ENCODE data around the gene ZBTB18. TPM values are rescaled to one million over a fixed set of nuclear protein-coding genes. Genes with fewer than 3 reads are reported as not detected.

The ZBTB18 gene
- total RNA-seq, 1 experiment from 2014 or later: 29.4 TPM

- DNase-seq (ENCODE audit: low read depth): no peak
Observed at GRCh38 chr1:244062156-244062725, 11.2 kb downstream of the ZBTB18 start.

GRCh38 chr1:244063498-244063897 lies 12.4 kb downstream of the ZBTB18 start:
- no peak for DNase-seq (ENCODE audit: low read depth)

- DNase-seq (ENCODE audit: low read depth): no peak
Observed at GRCh38 chr1:244064621-244065020, 13.5 kb downstream of the ZBTB18 start.

- DNase-seq (ENCODE audit: low read depth): peak; percentile 17
Observed at GRCh38 chr1:244065063-244065793, 14.1 kb downstream of the ZBTB18 start.

- peak; percentile 47 for DNase-seq (ENCODE audit: low read depth)
Observed at GRCh38 chr1:244065960-244066388, 14.9 kb downstream of the ZBTB18 start.

DNA sequence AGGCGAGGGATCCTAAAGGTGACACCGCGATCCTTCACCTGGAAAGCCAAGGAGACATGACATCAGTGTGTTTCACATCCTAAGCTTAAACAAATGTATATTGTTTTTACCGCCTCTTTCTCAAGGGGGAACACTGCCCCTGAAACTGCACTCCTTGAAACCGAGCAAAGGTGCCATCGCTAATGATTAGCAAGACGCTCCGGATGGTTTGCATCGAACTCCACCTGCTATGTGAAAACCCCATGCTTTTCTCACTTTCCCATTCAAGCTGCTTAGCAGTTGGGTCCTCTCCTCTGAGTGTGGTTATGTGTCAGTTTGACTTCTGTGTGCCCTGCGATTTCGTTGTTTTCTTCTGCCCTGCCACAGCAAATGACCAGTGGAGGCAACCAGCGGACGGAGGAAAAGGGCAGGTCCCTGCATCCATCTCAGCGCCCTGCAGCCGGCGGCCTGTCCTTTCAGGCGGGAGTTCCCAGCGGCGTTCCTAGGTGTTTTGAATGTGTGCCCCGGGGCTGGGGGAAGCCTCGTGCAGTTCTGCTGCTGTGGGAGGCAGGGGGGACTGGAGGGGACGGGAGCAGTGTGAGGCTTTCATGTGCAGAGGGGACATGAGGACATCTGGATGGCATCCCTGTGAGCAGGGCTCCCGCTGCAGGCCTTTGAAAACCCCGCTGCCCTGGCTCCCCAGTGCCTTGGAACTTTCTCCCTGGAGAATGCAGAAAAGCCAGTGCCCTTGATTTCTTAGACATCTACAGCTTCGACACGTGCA lies 16.1 kb downstream of the ZBTB18 start:
- no peak for DNase-seq (ENCODE audit: low read depth)

GRCh38 chr1:244067893-244068292 lies 16.8 kb downstream of the ZBTB18 start:
- peak; percentile 72 for DNase-seq (ENCODE audit: low read depth)

GRCh38 chr1:244068567-244068966 lies 17.5 kb downstream of the ZBTB18 start:
- no peak for DNase-seq (ENCODE audit: low read depth)

DNA sequence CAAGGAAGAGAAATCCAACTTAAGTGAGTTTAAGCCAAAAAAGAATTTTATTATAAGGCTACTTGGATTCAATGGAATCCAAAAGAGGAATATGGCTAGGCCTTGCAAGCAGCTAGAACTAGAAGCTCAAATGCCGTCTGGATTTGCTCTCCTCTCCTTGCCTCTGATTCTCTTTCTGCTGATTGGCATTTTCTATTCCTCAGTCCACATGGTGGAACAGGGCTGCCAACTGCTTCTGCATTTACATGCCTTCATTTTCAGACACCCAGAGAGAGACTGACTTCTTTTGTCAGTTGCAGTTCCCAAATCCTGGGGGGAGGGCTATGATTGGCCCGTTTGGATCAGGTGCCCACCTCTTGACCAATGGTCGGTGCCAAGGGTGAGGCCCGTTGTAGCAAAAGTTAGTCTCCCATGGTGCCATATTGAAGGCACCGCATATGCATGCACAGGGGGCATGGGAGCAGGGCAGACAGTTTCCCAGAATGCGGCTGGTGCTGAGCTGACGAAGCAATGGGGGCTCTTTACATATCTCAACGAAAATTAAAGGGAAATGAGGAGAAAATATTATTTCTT lies 18.3 kb downstream of the ZBTB18 start:
- no peak for DNase-seq (ENCODE audit: low read depth)

- no peak for DNase-seq (ENCODE audit: low read depth)
Observed at GRCh38 chr1:244074559-244075171, 23.6 kb downstream of the ZBTB18 start.

DNA sequence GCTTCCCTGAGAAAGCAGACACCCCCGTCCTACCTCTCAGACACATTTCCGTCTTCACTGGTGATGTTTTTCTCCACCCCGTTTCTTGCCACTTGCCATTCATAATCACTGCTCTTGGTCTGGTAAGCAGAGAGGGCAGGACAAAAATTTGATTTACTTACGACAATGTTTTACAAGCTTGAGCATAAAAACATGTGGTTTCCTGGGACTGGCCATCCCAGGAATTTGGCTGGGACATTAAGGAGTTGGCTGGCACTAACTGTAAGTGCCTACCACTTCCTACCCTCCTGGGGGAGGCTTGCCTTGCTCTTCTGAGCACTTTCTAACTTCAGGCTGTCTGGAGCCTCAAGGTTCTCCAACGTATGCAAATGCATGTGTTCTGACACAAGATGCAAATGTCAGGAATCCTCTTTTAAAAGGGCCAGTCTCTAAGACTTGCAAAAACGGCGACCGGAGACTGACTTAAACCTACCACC lies 24.2 kb downstream of the ZBTB18 start:
- peak; percentile 80 for DNase-seq (ENCODE audit: low read depth)

- DNase-seq (ENCODE audit: low read depth): no peak
Observed at GRCh38 chr1:244076740-244077139, 25.7 kb downstream of the ZBTB18 start.

DNA sequence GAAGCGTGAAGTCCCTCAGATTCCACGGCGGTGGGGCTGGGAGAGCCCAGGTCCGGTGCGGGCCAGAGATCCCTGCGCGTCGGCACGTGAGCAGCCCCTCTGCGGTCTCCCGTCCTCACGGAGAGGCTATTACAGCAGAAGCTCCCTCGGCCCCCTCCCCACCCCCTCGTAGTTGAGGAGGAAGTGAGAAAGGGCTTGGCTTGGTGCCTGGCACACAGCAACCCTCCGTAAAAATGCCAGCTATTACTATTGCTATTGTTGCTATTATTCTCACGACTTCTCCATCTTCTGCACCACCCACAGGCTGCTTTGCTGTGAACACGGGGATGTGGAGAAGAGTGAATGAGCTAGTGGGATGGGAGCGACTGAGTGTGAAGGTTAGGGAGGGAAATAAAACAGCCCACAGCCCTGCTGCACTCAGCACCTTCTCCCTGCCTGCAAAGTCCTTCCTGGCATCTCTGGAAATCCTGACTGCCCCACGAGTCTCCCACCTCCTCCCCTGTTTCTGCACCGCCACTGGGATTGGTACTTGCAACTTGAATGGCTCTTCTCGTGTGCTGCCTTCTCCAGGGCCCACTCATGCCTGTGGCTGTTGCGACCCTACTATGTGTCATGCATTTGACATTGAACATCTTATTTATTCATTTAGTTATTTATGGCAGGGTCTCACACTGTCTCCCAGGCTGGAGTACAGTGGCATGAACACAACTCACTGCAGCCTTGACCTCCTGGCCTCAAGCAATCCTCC lies 26.6 kb downstream of the ZBTB18 start:
- no peak for DNase-seq (ENCODE audit: low read depth)

DNA sequence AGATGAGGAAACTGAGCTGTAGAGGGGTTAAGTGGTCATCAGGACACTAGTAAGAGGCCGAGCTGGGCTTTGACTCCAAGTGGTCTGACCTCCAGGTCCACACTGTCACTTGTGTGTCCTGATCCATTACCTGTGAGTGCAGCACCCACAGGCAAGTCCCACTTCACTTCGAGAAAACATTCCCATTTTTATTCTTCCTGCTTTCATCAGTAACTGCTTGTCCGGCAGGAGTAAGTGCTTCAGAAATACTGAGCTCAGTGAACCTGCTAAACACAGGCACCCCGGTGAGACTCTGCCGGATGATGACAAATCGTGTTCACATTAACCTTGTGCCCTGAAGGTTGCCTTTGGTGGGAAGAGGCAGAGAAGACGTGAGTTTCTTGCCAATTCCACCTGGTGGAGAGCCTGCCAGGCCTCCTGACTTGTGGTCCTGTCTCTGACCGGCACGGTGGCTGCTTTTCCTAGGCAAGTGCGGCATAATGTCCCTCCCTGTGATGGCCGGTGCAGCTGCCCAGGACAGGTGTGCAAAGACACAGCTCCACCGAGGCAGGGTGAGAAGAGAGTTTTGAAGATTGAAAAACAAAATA lies 29.4 kb downstream of the ZBTB18 start:
- peak; percentile 59 for DNase-seq (ENCODE audit: low read depth)

GRCh38 chr1:244082969-244083368 lies 31.9 kb downstream of the ZBTB18 start:
- no peak for DNase-seq (ENCODE audit: low read depth)

DNA sequence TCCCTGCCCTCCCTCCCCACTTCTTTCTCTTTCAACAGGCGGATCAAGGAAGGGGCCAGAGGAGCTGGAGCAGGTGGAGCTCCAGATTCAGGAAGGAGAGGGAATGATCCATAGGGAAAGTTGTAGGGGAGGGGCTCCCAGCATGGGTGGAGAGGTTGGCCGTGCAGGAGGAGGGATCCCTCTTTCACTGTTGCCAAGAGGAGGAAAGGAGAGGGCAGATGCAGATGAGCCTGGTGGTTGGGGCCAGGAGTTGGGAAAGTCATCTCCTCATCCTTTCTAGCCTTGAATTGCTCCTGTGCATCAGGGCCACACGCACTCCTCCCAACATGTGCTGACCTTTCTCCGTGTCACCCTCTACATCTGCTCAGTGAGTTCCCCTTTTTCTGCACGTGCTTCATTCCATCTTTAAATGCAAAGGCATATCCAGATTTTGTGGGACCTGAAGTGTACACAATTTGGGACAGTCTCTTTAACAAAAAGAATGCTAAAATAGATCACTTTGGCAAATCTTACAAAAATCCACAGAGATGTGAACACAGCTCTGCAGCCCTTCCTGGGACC lies 32.4 kb downstream of the ZBTB18 start:
- no peak for DNase-seq (ENCODE audit: low read depth)

- DNase-seq (ENCODE audit: low read depth): no peak
Observed at GRCh38 chr1:244084763-244085162, 33.7 kb downstream of the ZBTB18 start.

DNA sequence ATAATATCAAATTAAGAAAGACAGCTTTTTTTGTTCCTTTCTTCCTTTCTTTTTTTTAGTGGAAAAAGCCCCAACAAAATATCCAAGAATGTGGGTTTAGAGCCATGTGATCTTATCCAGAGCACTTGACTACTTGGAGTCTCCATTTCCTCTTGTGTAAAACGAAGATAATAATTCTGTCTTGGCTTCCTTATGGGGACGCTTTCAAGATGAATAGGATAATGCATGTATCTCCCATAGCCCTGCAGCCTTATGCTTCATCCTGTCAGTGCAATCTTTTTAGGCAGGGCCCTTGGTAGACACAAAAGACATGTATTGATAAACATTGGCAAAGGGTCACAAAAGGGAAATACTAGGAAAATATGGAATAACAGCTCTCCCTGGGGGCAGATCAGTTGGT lies 34.8 kb downstream of the ZBTB18 start:
- DNase-seq (ENCODE audit: low read depth): no peak

- no peak for DNase-seq (ENCODE audit: low read depth)
Observed at GRCh38 chr1:244087021-244087560, 36.0 kb downstream of the ZBTB18 start.

DNA sequence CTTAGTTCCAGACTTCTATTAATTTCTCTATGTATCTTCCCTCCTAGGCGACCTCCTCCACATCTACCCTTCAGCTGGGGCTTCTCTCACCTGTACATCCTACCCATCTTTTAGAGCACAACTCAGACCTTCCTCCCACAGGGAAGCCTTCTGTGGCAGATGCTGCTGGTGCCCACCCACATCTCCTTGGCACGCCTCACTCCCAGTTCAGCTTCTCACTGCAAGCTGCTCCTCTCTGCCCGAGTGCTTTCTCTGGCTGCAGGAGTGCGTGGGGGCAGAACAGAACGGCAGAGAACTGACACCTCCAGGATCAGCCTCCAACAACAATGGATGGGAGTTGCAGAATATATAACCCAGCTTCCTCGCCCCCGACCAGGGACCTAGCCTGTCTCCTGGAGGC lies 36.5 kb downstream of the ZBTB18 start:
- DNase-seq (ENCODE audit: low read depth): no peak
